ENCODE measurements around the gene RUNX1.

The RUNX1 gene

GRCh38 chr21:34962136-34962535 is 87.0 kb downstream of the RUNX1 start:
- DNase-seq (ENCODE audit: low read depth in 2 of 2), result no peak
- H3K4me3 ChIP-seq (replicated peaks in 1 of 2; ENCODE audit: low read depth in 2 of 2, low read length in 2 of 2), result no peak overlapping the region
- TF ChIP-seq, protein P1, sequence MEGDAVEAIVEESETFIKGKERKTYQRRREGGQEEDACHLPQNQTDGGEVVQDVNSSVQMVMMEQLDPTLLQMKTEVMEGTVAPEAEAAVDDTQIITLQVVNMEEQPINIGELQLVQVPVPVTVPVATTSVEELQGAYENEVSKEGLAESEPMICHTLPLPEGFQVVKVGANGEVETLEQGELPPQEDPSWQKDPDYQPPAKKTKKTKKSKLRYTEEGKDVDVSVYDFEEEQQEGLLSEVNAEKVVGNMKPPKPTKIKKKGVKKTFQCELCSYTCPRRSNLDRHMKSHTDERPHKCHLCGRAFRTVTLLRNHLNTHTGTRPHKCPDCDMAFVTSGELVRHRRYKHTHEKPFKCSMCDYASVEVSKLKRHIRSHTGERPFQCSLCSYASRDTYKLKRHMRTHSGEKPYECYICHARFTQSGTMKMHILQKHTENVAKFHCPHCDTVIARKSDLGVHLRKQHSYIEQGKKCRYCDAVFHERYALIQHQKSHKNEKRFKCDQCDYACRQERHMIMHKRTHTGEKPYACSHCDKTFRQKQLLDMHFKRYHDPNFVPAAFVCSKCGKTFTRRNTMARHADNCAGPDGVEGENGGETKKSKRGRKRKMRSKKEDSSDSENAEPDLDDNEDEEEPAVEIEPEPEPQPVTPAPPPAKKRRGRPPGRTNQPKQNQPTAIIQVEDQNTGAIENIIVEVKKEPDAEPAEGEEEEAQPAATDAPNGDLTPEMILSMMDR (IDR thresholded peaks at IDR 0.05; ENCODE audit: low read depth, low read length), result no peak

- DNase-seq (ENCODE audit: low read depth in 2 of 2), result no peak
- TF ChIP-seq, protein P1 (IDR thresholded peaks at IDR 0.05; ENCODE audit: low read depth, low read length), result no peak
These were observed 88.4 kb downstream of the RUNX1 start for GRCh38 chr21:34960687-34961086.

GRCh38 chr21:34959607-34960006 is 89.5 kb downstream of the RUNX1 start:
- TF ChIP-seq, protein P1 (IDR thresholded peaks at IDR 0.05; ENCODE audit: low read depth, low read length), result no peak
- H3K4me3 ChIP-seq (replicated peaks in 1 of 2; ENCODE audit: low read depth in 2 of 2, low read length in 2 of 2), result no peak overlapping the region
- DNase-seq (ENCODE audit: low read depth in 2 of 2), result no peak

More at GRCh38 chr21:34960687-34961086, 88.4 kb downstream of the RUNX1 start:
- H3K4me3 ChIP-seq (replicated peaks in 1 of 2; ENCODE audit: low read depth in 2 of 2, low read length in 2 of 2), result no peak overlapping the region

GRCh38 chr21:34958040-34958439 is 91.1 kb downstream of the RUNX1 start:
- no peak for DNase-seq (ENCODE audit: low read depth in 2 of 2)
- TF ChIP-seq, protein P1 (IDR thresholded peaks at IDR 0.05; ENCODE audit: low read depth, low read length), result no peak
- H3K4me3 ChIP-seq (replicated peaks in 1 of 2; ENCODE audit: low read depth in 2 of 2, low read length in 2 of 2), result no peak overlapping the region

DNA sequence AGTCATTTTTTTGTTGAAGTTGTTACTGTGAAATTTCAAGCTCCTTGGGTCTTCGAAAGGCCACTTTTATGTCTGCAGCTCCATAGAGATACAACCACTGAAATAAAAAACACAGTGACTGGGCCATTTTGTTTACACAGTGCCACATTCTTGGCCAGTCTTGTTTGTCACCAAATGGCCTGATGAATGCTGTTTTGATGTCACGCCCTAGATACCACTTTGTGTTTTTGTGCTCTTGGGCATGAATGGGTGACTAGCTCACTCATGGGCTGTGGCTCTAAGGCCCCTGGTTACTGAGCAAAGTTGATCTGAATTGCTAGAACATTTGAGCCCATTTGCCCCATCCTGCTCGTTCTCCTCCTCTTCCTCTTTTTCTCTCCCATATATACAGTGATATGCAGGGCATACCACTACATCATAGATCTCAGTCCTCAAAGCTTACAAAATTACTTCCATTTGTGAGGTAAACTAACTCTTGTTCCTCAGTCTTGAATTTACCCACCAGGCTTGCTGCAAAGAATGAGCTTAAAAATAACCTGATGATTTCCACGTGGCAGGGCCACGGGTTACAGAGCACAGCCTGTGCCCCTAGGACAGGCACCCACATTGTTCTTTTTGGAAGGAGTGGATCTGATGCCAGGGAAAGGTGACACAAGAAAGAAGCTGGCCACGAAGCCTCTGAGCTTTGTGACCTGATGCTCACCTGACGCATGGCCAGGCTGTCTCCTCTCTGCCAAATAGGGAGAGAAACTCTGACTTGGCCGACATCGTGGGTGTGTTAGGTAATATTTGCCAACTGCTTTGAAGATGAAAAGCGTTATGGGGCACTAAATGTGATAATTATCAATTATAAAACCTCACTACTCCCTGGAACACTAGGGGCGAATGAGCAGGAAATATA is 92.4 kb downstream of the RUNX1 start:
- TF ChIP-seq, protein P1 (IDR thresholded peaks at IDR 0.05; ENCODE audit: low read depth, low read length), result no peak
- H3K4me3 ChIP-seq (replicated peaks in 1 of 2; ENCODE audit: low read depth in 2 of 2, low read length in 2 of 2), result no peak overlapping the region
- no peak for DNase-seq (ENCODE audit: low read depth in 2 of 2)

DNA sequence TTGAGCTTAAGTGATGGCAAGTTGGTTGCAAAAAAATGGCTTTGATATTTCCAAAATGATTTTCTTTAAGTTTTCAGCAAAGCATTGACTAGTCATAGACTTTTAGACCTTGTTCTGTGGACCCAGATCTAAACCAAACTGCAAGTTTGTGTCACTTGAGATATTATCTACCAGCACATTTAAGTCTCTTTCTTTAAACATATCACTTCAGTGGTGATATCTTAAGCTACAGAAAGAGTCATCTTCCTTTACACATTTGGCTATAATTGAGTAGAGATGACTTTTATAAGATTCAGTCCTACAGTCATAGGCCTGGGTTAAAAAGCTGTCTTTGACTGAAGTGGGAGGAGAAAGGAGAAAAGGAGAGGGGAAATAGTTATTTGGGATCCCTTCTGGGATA is 95.2 kb downstream of the RUNX1 start:
- no peak overlapping the region for H3K4me3 ChIP-seq (replicated peaks in 1 of 2; ENCODE audit: low read depth in 2 of 2, low read length in 2 of 2)
- TF ChIP-seq, protein P1 (IDR thresholded peaks at IDR 0.05; ENCODE audit: low read depth, low read length), result no peak
- no peak for DNase-seq (ENCODE audit: low read depth in 2 of 2)

Data from cardiac fibroblast (primary cell).